ENCODE measurements around the gene BAIAP2L1.

The BAIAP2L1 gene

DNA sequence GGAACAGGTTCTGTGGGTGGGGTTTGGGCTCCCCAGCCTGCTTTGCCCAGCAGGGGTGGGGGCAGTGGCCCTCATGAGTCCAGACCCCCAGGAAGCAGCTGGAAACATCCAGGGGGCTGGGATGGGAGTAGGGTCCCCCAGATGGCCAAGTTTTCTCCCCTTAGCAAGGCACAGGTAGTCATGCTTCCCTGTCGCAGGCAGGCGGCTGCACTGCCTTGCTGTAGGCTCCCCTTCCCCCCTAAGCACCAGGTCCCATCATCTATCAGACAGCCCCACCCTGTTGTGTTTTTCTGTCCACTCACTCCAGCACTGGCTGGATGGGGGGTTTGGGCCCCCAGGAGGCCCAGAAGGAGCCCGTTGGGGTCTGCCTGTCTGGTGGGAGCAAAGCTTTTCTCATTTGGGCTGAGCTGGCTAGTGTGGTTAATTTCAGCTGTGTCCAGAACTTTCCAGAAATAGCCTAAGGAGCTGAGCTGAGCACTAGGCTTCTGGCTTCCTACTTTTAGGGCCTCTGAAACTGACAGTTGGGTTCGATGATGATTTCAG lies 111.5 kb downstream of the BAIAP2L1 start:
- DNase-seq = no peak

DNA sequence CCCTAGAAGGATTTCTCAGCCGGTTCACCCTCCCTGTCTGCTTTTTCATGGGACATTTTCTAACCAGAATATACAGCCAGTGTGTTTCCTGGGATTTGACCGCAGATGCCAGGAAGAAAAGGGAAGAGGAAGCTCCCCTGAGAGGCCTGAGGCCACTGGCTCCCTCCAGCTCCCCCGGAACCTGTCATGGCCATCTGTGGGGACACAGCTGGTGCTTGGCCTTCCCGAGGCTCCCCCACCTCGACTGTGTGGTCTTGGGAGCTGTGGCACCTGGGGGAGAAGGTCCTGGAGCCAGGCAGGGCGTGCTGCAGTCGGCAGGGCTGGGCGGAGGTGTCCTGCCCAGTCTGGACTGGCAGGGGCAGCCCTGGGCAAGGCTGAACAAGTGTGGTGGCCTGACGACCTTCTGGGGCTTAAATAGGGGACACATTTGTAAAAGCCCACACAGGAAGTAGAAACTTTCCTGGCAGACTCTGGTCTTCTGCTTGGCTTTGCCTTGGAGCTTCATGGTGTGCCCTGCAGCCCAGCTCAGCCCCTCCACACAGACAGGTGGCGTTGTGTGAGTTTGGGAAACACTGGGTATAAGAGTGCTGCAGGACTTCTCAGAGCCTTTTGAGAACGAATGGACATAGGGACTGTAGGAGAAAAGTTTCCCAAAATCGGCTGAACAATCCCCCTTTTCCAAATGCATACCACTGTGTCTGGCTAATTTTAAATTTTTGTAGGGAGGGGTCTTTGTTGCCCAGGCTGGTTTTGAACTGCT lies 112.6 kb downstream of the BAIAP2L1 start:
- no peak for DNase-seq

DNA sequence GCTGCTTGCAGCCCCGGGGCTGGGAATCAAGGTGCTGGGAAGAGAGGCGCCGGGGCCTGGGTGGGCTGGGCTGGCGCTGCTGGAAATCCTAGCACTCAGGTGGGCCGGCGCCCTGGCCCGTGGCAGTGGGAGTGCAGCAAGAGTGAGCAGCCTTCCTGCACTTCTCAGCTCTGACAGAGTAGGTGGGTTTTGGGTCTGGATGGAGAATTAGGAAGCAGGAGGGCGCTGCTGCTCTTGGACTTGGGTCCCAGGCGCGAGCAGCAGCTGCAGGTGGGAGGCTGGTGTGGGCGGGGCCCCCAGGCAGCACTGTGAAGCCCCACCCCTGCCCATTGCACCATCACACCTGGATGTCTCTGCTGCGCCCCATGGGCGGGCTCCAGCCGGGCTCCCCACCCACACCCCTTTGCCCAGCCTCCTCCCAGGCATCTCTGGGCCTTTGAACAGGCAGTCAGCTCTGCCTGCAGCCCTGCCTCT lies 113.4 kb downstream of the BAIAP2L1 start:
- DNase-seq = no peak

DNA sequence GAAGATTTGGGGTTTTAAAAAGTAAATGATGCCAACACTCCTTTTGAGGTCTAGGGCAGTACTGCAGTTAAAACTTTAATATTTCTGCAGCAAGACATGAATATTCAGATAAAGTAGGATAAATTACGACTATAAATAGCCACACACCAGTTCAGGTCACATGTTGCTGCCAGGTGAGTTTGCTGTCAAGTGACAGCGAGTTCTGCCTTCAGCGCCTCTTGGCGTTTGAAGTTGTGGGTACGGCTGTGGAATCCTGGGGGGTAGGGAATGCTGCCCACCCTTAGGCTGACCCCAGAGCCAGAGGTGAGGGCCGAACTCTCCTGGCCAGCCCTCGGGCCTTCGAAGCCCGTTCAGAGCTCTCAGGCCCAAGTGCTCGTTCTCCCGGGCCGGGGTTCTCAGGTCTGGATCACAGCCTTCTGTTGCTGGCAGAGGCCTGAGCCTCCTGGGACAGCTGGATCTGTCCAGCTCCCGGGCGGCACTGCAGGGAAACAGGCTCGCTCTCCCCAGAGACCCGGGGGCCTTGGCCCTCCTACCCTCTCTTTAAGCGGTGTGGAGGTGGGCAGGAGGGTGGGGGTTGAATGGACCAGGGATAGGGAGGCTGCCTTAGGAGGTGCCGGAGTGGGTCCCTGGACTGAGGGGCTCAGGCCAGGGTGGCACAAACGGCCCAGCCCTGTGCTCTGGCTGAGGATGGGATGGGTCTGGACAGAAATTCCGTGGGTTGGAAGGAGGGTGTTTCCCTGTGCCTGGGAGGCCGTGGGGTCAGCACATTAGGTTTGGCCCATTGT lies 114.0 kb downstream of the BAIAP2L1 start:
- DNase-seq = no peak

DNA sequence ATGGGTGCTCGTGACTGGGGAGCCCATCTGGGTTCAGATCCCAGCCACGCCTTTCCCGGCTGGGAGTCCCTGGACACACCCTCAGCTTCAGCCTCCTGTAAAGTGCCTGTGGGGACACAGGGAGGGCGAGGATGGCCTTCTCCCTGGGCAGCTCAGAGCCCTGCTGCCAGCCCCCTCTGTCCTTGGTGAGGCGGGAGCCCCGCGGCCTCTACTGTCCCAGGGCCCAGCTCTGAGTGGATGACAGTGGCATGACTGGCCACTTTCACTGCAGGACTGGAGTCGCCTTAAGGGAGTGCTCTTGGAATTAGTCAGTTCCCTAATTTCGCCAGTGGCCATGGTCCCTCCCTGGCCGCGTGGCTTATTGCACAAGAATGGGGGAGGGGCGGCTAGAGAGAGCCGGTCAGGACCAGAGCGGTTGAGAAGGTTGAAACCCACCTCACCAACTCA lies 114.8 kb downstream of the BAIAP2L1 start:
- DNase-seq = no peak

DNA sequence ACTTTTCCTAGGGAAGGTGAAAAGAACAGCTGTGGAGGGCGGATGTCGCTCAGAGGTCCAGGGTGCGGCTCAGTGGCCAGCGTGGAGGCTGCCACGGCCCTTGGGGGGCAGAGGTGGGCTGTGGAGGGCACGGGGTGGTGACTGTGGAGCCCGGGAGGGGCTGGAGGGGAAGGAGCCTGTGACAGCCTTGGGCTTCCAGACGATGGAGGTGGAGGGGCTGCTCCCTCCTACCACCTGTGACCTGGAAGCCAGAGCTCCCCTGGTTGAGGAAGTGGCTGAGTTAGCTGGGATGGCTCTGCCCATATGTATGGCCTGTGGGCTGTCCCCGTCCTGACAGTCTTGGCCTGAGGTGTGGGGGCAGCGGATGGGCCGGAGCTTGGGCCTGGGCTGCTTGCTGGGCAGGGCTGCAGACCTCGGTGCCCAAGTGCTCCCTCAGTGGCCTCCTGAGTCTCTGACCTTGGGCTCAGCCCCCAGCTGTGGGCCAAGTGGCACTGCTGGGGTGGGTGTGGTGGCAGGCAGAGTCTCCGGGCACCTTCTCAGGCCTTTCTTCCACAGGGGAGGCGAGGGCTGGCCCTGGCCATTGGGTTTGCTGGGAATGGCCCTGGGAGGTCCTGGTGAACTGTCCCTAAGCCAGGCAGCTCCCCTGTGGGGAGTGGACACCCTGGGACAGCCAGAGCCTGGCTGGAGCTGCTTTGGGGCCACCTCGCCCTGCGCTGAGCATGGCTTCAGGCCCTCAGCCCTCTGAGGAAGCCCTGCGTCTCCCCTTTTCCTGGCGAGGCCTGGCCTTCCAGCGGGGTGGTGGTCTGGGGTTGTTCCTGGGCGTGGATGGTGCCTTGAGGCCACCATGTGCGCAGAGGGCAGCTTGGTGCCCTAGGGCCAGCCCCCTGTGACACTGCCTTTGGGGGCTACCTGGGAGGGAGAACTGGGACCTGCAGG lies 115.5 kb downstream of the BAIAP2L1 start:
- no peak for DNase-seq

DNA sequence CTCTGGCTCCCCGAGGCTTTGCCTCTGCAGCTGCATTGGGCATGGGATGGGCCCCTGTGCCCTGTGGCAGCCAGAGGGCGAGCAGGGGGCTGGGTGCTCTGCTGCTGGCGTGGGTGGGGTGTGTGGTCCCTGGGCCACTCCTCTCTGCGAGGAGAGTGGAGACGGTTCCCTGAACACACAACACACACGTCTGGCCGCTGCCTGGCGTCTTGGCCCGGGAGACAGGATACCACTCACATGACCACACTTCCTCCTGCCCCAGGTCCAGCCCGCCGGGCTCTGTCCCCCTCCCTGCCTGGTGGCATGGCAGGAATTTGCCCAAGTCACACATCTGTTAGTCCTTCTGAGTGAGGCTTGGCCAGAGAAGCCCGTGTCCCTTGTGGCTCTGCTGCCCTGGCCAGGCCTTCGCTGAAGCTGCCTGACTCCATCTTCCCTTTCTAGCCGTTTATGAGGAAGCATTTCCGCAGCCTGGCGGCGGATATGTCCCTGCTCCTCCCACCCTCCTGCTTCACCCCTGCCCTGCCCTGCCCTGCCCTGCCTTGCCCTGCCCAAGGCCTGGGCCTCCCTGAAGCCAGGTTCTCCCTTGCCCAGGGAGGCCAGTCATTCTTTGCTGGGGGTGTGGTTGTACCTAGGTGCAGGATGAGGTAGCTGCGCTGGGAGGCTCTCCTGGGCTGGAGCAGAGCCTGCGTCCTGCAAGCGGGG lies 116.4 kb downstream of the BAIAP2L1 start:
- DNase-seq = no peak

DNA sequence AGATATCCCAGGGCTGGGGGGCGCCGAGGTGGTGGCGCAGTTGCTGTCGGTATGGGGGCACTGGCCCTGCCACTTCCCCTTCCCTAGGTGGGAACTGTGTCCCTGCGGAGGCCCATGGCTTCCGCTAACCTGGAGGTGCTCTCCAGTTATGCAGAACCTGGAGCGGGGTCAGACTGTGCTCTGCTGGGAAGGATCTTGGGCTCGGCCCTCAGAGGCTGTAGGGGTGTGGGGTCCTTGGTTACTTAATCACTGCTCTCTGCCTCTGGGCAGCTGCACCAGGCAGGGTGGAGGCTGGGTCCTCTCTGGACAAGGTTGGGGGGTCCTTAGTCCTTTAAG lies 117.0 kb downstream of the BAIAP2L1 start:
- DNase-seq = no peak

DNA sequence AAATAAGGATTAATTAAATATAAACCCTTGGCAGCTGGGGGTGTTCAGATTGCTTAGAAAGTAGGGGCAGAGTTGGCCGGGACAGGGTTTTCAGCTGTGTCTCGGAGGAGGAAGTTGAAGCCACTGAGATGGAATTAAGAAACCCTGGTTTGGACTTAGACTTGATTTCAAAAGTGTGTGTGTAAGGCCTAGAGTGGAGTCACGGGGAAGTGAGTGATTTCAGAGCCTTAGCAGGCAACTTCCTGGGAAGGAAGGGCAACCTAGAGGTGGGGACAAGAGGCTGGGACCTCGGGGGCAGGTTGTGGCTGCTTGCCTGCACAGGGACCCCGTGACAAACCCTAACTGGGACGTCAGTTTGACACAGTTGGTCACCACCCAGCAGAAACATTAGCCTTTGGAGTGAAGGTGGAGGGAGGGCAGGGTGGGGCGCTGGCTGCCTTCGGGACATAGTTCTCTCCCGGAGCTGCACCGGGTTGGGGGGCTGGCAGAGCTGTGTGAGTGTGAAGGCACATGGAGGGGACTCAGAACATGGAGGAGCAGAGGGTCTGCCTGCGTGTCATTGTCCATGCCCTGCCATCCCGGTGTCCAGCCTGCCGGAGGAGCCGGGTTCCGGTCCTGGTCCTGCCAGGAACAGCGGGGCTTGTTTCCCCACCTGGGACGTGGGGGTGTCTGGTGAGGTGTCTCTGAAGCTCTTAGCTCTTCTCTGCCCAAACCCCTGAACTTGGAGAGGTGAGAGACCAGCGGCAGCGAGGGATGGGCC lies 117.6 kb downstream of the BAIAP2L1 start:
- no peak for DNase-seq

DNA sequence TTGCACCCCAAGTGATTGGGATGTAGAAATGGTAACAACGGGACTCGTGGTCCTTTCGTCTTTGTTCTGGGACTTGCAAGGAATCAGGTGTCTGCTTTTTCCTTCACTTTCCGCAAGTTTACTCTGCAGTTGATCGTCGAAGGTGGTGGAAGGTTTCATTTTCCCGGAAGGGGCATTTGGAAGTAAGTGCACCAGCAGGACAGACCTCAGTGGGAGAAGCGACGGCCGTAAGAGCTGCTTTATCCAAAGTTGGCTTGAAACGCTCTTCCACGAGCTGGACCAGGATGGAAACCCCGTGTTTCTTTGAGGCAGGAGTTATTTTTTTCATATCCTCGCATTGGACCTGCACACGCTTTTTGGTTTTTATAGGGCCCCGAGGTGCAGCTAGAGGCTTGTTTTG lies 118.2 kb downstream of the BAIAP2L1 start:
- no peak for DNase-seq

DNA sequence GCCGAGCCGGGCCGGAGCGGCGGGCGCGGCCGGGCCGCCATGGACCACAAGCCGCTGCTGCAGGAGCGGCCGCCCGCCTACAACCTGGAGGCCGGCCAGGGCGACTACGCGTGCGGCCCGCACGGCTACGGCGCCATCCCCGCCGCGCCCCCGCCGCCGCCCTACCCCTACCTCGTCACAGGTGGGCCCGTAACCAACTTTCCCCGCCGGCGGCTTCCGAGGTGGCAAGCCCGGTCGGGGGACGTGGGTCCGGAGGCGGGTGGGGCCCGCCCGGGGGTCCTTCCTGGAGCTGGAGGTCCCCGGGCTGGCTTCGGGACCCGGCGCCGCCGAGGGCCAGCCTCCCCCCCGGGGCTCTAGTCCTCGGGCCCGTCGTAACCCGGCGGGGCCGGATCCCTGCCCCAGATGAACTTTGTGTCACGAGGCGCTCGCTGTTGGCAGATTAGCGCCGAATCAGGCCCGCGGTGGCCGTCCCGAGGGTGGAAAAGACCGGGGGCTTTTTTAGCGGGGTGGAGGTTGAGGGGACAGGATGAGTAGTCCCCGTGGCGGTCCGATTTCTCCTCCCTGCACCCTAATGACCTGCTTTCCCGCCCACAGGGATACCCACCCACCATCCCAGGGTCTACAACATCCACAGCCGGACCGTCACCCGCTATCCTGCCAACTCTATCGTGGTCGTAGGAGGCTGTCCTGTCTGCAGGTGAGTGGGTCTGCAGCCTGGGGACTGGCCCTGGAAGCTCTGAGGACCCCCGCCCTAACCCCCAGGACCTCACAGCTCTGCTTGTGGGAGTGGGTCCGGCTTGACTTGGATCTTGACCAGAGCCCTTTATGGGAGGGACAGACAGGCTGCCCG lies 118.9 kb downstream of the BAIAP2L1 start:
- DNase-seq = peak; percentile 12

DNA sequence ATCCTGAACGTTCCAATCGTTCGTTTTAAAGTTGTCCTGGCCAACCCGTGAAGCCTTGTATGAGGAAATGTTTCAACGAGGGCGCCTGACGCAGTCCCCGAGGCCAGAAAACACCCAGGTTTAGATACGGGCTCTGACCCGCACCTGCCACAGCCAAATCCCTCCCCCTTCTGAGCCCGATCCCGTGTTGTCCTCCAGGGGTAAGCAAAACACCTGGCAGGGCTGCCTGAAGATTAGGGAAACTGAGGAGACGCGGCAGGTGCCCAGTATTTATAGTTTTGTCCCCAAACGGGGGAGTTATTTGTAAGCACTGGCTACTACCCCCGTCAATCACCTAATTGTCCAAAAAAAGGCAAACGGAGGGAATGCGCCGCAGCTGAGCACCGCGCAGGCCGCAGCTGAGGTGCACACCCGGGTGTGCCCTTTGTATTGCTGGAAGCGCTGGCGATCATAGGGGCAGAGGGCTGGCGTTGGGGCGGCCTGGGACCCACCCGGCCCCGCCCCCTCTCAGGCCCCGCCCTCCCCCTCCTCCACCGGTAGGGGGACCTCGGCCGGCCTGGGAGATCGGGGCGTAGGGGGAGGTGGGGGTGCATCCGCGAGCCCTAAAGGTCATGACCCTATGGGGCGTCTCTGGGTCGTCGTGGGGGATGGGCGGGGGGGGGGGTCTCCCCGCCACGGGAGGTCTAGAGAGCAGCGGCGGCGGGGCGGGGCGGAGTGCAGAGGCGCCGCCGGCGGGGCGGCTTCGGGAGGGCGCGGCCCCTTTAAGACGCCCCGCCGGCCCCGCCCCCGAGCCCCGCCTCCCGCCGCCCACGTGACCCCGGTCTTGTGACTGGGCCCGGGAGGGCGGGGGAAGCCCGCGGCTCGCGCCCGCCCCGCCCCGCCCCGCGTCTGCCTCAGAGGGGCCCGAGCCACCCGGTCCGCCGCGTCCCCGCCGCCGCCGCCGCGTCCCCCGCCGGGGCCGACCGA lies 119.8 kb downstream of the BAIAP2L1 start, which contains the start of gene BRI3:
BRI3 (plus strand) TSS at position 896 of the 966 bp plus-strand sequence. CDS start 110 bp downstream, outside the sequence.
- DNase-seq = peak; percentile 80

DNA sequence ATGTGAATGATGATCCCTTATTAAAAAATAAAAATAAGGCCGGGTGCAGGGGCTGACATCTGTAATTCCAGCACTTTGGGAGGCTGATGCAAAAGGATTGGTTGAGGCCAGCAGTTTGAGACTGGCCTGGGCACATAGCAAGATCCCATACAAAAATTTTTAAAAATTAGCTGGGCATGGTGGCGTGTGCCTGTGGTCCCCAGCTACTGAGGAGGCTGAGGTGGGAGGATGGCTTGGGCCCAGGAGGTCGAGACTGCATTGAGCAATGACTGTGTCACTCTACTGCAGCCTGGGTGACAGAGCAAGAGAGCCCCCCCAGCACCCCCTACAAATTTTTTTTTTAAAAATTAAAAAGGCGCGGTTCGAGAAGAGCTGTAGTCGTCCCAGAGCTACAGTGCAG lies 120.6 kb downstream of the BAIAP2L1 start:
- no peak for DNase-seq

DNA sequence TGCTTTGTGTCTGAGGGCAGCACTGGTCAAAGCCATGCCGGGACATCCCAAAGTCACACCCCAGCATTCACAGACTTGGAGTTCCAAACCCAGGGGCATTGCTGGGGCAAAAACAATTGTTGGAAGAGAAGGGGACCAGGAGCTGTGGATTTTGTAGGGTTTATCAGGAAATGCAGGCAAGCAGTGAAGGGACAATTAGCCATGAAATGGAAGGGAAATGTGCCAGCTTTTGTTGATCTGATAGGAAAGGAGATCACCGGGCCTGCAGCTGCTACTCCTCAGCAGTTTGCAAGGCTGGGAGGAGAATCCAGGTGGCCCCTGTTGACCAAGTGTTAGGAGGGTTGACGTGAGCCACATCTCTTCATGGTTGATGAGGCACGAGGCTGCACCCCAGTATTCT lies 122.0 kb downstream of the BAIAP2L1 start:
- no peak for DNase-seq

DNA sequence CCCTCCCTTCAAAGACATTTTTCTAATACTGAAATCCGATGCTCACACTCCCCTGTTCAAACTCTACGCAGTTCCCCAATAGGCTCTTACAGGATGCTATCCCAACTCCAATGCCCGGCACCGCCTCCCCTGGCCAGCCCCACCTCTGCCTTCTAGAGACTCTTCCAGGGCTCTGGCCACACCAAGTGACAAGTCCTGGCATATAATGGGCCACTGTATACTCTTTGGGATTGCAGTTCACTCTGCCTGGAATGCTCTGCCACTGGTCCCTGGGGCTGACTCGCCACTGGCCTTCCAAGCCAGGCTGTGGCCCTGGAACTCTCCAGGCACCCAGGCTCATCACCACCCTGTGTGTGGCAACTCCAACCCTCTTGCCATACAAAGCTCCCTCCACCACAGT lies 122.5 kb downstream of the BAIAP2L1 start:
- no peak for DNase-seq

DNA sequence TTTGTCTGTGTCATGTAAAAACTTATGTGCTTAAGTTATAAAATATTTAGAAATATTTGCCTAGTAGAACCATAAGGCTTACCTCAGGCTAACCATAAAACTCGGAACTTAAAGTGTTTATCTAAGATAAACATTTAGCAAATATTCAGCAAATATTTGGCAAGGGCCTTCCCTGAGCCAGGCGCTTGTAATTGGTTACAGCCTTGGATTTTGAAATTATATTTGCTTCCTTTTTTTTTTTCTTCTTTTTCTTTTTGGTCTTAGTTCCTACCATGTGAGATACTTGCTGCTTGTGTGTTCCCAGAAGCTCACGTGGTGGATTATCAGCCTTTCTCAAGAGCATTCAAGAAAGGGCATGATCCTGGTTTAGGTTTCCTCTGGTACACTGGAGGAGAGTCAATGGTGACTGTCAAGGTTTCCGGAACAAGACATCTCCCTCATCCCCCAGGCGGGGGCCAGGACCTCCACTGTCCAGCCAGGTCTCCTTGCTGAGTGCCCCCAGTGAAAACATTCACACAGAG lies 124.6 kb downstream of the BAIAP2L1 start:
- DNase-seq = no peak

DNA sequence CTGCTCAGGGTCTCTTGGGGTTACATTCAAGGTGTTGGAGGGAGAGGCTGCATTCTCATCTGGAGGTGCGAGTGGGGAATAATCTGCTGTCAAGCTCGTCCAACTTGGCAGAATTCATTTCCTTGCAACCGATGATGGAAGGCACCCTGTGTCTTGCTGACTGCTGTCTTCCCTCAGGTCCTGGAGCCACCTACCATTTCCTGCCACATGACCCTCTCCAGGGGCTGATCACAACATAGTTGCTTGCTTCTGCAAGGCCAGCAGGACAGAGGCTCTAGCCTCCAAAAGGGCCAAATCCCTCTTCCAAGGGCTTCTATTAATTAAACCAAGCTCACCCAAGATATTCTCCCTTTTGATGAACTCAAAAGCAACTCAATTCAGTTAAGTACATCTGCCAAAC lies 133.6 kb downstream of the BAIAP2L1 start:
- no peak for DNase-seq

DNA sequence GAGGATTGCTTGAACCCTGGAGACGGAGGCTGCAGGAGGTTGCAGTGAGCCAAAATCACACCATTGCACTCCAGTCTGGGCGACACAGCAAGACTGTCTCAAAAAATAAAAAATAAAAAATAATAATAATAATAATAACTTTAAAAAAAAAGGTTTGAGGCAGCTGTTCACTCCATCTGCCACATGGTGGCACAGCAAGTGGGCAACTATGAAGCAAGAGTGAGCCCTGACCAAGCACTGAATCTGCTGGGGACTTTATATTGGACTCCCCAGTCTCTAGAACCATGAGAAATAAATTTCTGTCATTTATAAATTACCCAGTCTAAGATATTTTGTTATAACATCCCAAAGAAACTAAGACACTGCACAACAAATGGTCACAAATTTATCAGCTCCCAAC lies 134.1 kb downstream of the BAIAP2L1 start:
- DNase-seq = no peak

DNA sequence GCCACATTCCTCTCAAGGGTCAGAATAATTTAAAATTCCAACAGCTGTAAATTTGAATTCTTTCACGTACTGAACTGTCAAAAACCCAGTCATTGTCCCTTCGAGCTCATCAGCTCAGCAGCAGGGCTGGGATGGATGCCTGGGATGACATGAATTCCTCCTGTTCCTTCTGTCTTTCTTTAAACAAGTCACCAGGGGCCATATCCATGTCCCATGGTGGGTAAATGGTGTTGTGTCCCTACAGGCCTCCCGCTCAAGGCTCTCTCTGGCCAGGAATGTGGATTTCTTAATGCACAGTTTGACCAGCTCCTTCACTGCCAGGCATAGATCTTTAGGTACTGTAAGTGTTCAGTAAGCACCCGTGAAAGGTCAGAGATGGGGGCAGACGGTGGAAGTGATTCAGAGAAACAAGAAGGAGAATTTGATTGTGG lies 135.0 kb downstream of the BAIAP2L1 start:
- DNase-seq = no peak

All from activated CD4-positive, alpha-beta T cell treated with anti-CD3 and anti-CD28 coated beads for 1 hour (primary cell).